ENCODE measurements around the gene SLC6A13. TPM values are rescaled to one million over a fixed set of nuclear protein-coding genes. Genes with fewer than 3 reads are reported as not detected.

SLC6A13 gene
- total RNA-seq, 2 experiments from 2014 or later = 0.68 to 0.69 TPM

DNA sequence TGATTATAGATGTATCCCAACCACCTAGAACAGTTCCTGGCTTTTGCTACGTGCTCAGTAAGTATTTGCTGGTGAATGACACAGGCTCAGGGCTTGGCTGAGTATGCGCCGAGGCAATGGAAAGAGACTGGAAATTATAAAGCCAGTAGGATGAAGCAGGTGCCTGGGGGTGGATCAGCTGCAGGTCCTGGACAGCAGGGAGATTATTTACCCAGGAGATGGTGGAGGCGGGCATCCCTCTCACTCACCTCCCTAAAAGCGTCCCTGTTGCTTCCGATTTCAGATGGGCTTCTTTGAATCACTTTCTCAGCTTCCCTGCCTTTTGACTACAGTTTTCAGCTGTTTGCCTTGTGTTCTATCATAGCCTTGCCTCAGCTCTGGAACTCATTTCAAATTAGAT lies 6.4 kb downstream of the SLC6A13 start:
- ATAC-seq (ENCODE audit: low read depth) = no peak
- POLR2A ChIA-PET = no interaction called here
- no peaks in the 10 kb centered on the region for H3K9me3 Mint-ChIP-seq
- DNase-seq = no peak
- no peak overlapping the region for H3K27ac Mint-ChIP-seq
- H3K4me3 Mint-ChIP-seq = no peak overlapping the region
- H3K36me3 Mint-ChIP-seq = no peaks in the 10 kb centered on the region
- peaks cover 11% of the 10 kb centered on the region for H3K27me3 Mint-ChIP-seq
- H3K4me1 Mint-ChIP-seq = no peaks in the 10 kb centered on the region

DNA sequence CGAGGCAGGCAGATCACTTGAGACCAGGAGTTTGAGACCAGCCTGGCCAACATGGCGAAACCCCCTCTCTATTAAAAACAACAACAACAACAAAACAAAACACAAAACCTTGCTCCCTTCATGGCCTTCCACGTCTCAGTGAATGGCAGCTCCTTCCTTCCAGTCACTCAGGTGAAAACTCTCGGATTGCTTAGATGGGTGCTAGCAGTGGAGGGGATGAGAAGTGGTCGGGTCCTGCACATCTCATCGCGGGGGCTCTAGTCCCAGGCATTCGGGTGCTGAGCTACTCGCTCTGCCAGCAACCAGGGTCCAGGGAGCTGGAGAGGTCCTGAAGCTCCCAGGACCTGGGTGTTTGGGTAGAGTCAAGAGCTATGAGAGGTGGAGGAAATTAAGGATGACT lies 7.7 kb downstream of the SLC6A13 start:
- peaks cover 7% of the 10 kb centered on the region for H3K27me3 Mint-ChIP-seq
- H3K4me3 Mint-ChIP-seq = no peak overlapping the region
- DNase-seq (no peak), ATAC-seq (ENCODE audit: low read depth) (no peak)
- H3K27ac Mint-ChIP-seq = no peak overlapping the region
- H3K36me3 Mint-ChIP-seq = no peaks in the 10 kb centered on the region
- POLR2A ChIA-PET = no interaction called here
- no peaks in the 10 kb centered on the region for H3K9me3 Mint-ChIP-seq
- no peaks in the 10 kb centered on the region for H3K4me1 Mint-ChIP-seq

DNA sequence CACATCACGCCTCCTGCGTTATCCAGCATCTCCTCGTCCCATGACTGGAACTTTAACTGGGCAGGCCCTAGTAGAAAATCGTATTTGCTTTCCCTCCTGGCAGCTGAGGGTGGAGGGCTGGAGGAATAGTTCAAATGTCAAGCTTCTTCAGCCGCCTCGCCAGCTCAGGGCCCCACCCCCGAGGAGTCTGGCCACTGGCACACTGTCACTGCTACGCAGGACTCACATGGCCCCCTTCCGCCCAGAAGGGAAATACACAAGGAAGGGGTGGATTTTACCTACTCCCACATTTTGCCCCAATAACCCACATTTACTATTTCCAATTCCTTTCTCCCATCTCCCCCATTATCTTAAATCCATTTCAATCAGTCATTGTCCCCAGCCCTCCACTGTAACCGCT lies 8.6 kb downstream of the SLC6A13 start:
- H3K4me1 Mint-ChIP-seq = no peaks in the 10 kb centered on the region
- H3K9me3 Mint-ChIP-seq = no peaks in the 10 kb centered on the region
- H3K4me3 Mint-ChIP-seq = no peak overlapping the region
- ATAC-seq (ENCODE audit: low read depth) (no peak), DNase-seq (no peak)
- H3K27ac Mint-ChIP-seq = no peak overlapping the region
- peaks cover 11% of the 10 kb centered on the region for H3K27me3 Mint-ChIP-seq
- H3K36me3 Mint-ChIP-seq = no peaks in the 10 kb centered on the region
- POLR2A ChIA-PET = no interaction called here

DNA sequence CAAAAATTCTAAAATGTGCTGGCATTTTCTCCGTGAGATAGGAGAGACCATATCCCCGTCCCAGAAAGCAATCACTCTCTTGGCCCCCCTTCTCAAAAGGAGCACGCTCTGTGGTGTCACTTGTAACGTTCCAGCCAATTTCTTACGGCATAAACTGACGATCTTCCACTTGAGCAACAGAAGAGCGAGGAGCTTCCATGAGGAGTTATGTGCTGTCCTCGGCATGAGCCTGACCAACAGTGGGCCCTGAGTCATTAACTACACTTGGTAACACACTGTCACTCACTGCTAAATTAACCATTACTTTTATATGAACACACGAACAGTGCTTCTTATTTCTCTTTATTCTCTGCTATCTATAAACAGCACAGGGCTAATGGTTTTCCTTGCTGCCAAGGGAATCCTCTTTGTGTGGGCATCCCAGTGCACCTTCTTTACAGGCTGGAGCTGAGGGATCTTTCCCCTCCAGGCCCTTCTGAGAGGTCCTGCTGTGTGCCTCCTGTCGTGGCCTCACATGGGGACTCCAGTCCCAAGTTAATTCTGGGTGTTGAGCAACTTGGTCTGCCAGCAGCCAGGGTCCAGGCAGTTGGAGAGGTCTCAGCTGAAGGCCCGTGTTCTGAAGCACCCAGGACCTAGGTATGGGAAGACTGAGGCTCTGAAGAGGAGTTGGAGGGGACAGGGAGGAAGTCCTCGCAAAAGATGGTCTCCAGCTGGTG lies 9.4 kb downstream of the SLC6A13 start:
- ATAC-seq (ENCODE audit: low read depth) (no peak), DNase-seq (no peak)
- Mint-ChIP-seq H3K4me1 (no peaks in the 10 kb centered on the region), H3K27ac (no peak overlapping the region), H3K27me3 (peaks cover 13% of the 10 kb centered on the region), H3K9me3 (no peaks in the 10 kb centered on the region), H3K4me3 (no peak overlapping the region), H3K36me3 (no peaks in the 10 kb centered on the region)
- POLR2A ChIA-PET = no interaction called here

DNA sequence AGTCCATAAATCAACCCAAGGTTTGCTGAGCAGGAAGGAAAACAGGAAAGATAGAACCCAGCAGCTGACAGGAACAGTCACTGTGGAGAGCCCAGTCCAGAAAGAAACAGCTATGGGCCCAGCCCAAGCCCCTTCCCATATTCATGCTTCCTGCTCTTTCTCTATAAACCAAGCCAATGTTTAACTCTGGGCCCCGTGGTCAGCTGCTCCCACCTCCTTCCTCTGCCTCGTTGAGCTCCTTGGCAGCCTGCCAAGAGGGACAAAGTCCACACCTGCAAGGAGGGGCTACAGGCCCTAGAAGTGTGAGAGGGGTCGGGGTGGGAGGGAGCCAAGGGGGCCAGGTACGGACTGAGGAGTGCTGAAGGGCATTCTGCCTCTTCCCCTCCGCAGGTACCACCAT lies 10.0 kb downstream of the SLC6A13 start:
- Mint-ChIP-seq H3K27me3 (peaks cover 17% of the 10 kb centered on the region), H3K9me3 (peaks cover 4% of the 10 kb centered on the region)

DNA sequence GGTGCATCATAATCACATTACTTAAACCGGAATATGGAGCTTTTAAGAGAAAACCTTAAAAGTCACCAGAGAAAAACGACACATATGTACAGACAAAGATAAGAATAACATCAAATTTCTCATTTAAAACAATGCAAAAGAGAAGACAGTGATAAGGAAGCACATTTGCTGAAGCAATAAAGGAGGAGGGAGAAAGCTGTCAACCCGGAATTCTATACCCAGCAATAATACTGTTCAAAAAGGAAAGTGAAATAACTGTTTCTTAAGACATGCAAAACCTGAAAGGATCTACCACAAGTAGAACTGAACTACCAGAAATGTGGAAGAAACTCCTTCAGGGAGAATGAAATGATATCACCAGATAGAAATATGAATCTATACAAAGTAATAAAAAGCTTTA lies 15.4 kb downstream of the SLC6A13 start:
- Mint-ChIP-seq H3K9me3 (peaks cover 10% of the 10 kb centered on the region), H3K36me3 (peaks cover 1% of the 10 kb centered on the region), H3K27ac (no peak overlapping the region), H3K27me3 (peaks cover 12% of the 10 kb centered on the region), H3K4me3 (no peak overlapping the region), H3K4me1 (no peaks in the 10 kb centered on the region)
- no peak for DNase-seq
- POLR2A ChIA-PET = no interaction called here
- no peak for ATAC-seq (ENCODE audit: low read depth)

More for the DNA sequence above, 10.0 kb downstream of the SLC6A13 start:
- ATAC-seq (ENCODE audit: low read depth) (no peak), DNase-seq (no peak)
- Mint-ChIP-seq H3K4me3 (no peak overlapping the region), H3K36me3 (no peaks in the 10 kb centered on the region), H3K4me1 (no peaks in the 10 kb centered on the region), H3K27ac (no peak overlapping the region)
- POLR2A ChIA-PET = no interaction called here

DNA sequence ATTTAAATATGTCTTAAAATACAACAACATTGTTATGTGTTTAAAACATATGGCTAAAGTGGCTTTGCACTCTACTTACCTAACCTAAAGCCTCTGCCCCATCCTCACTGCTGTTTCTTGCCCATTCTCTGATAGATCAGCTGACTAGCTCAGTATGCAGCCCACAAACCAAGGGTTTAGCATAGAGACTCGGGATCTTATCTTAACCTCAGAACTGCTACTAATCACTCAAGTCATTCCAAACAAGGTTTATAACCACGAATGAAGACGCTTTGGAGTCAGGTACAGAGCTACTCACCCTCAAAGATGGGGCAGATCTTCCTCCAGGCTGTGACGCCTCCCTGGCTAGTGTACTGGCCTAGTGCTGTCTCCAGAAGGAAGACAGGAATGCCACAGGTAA lies 19.3 kb downstream of the SLC6A13 start:
- Mint-ChIP-seq H3K36me3 (peaks cover 1% of the 10 kb centered on the region), H3K4me1 (no peaks in the 10 kb centered on the region), H3K9me3 (peaks cover 10% of the 10 kb centered on the region), H3K4me3 (no peak overlapping the region), H3K27ac (no peak overlapping the region), H3K27me3 (peaks cover 4% of the 10 kb centered on the region)
- POLR2A ChIA-PET = no interaction called here
- ATAC-seq (ENCODE audit: low read depth) = no peak
- DNase-seq = no peak

DNA sequence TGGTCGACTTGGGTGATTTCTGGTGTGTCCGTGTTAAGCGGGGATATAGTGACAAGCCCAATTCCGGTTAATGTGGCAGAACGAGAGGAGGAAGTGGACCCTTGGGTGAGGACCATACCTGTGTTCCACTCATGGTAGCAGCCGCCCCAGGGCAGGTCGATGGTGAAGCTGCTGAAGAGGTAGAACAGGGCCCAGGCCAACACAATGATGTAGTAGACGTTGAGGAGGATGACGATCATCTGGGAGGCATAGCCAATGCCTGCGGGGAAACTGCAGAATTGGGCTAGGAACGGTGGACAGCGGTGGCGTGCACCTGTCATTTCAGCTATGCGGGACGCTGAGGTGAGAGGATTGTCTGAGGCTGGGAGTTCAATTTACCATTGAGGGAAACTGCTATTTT lies 20.1 kb downstream of the SLC6A13 start:
- Mint-ChIP-seq H3K4me3 (no peak overlapping the region), H3K27ac (no peak overlapping the region), H3K4me1 (no peaks in the 10 kb centered on the region), H3K36me3 (peaks cover 1% of the 10 kb centered on the region), H3K27me3 (no peaks in the 10 kb centered on the region), H3K9me3 (peaks cover 6% of the 10 kb centered on the region)
- DNase-seq (no peak), ATAC-seq (ENCODE audit: low read depth) (no peak)
- POLR2A ChIA-PET = no interaction called here

DNA sequence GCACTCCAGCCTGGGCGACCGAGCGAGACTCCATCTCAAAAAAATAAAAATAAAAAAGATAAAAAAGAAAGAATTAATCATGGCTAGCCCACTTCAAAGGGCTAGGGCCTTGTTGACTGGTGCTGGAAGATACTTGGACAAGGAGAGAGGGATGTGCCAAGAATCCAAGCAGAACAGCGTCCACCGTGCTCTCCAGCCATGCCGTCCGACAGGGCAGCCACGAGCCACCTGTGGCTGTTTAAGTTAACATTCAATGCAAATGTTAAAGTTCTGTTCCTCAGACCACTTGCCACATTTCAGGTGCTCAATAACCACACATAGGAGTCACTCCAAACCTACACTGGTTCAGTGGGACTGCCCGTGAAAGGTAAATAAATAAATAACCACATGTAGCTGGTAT lies 21.4 kb downstream of the SLC6A13 start:
- H3K4me1 Mint-ChIP-seq = no peaks in the 10 kb centered on the region
- peaks cover 6% of the 10 kb centered on the region for H3K9me3 Mint-ChIP-seq
- DNase-seq (no peak), ATAC-seq (ENCODE audit: low read depth) (no peak)
- H3K36me3 Mint-ChIP-seq = no peaks in the 10 kb centered on the region
- H3K27ac Mint-ChIP-seq = no peak overlapping the region
- POLR2A ChIA-PET = no interaction called here
- no peaks in the 10 kb centered on the region for H3K27me3 Mint-ChIP-seq
- no peak overlapping the region for H3K4me3 Mint-ChIP-seq

DNA sequence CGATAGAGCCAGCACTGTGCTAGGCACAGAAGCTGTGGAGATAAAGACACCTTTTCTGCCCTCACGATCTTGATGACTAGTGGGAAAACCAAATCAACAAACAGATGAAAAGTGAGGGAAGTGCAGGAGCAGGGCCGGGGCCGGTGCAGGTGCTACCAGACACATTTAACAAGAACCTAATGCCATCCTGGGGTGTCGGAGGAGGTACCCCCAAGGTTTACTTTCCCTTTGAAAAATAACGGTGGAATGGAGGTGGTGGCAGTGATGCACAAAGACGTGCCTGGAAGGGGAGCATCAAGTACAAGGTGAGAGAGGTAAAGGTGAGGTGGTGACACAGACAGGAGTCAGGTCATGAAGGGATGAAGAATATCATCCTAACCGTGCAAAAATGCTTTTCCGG lies 22.1 kb downstream of the SLC6A13 start:
- no peak overlapping the region for H3K27ac Mint-ChIP-seq
- H3K4me3 Mint-ChIP-seq = no peak overlapping the region
- H3K36me3 Mint-ChIP-seq = no peaks in the 10 kb centered on the region
- no peaks in the 10 kb centered on the region for H3K4me1 Mint-ChIP-seq
- ATAC-seq (ENCODE audit: low read depth) = no peak
- POLR2A ChIA-PET = no interaction called here
- peaks cover 10% of the 10 kb centered on the region for H3K9me3 Mint-ChIP-seq
- DNase-seq = no peak
- H3K27me3 Mint-ChIP-seq = no peaks in the 10 kb centered on the region

DNA sequence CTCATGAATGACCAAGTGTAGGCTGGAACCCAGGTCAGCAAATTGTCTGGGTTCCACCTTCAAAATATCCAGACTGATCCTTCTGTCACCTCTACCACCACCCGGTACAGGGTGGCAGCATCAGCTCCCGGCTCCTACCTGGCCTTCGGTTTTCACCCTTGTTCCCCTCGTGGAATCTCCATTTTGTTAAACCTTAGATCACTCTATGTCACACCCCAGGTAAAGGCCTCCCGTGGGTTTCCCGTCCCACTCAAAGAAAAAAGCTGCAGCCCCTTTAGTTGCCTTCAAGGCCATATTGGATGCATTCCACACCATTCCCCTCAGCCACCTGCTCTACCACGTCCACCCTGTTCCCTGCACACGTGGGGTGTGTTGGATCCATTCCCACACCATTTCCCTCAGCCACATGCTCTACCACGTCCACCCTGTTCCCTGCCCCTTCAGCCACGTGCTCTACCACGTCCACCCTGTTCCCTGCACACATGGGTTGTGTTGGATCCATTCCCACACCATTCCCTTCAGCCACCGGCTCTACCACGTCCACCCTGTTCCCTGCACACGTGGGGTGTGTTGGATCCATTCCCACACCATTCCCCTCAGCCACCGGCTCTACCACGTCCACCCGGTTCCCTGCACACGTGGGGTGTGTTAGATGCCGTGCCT lies 23.8 kb downstream of the SLC6A13 start:
- Mint-ChIP-seq H3K27ac (no peak overlapping the region), H3K27me3 (no peaks in the 10 kb centered on the region), H3K9me3 (peaks cover 10% of the 10 kb centered on the region), H3K4me1 (no peaks in the 10 kb centered on the region), H3K4me3 (no peak overlapping the region), H3K36me3 (no peaks in the 10 kb centered on the region)
- DNase-seq = no peak
- POLR2A ChIA-PET = no interaction called here
- no peak for ATAC-seq (ENCODE audit: low read depth)

DNA sequence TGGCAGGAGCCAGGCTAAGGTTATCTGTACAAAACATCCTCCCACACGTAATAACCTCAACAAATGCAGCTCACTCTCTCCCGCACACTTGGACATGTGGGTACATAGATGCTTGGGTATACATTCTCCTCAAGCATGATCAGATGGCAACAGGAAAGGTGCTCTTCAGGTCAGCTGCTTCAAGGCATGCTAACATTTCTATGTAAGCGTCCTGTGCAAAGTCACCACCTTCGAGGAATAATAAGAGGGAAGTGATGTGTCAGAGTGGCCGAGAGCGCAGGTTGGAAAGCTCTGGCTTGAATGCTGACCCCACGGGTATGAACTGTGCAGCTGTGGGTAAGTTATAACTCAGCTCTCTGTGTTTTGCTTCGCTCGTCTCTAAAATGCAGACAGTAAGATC lies 24.5 kb downstream of the SLC6A13 start:
- Mint-ChIP-seq H3K27ac (no peak overlapping the region), H3K4me1 (no peaks in the 10 kb centered on the region), H3K36me3 (no peaks in the 10 kb centered on the region), H3K27me3 (no peaks in the 10 kb centered on the region), H3K9me3 (peaks cover 10% of the 10 kb centered on the region), H3K4me3 (no peak overlapping the region)
- DNase-seq = no peak
- POLR2A ChIA-PET = no interaction called here
- no peak for ATAC-seq (ENCODE audit: low read depth)

DNA sequence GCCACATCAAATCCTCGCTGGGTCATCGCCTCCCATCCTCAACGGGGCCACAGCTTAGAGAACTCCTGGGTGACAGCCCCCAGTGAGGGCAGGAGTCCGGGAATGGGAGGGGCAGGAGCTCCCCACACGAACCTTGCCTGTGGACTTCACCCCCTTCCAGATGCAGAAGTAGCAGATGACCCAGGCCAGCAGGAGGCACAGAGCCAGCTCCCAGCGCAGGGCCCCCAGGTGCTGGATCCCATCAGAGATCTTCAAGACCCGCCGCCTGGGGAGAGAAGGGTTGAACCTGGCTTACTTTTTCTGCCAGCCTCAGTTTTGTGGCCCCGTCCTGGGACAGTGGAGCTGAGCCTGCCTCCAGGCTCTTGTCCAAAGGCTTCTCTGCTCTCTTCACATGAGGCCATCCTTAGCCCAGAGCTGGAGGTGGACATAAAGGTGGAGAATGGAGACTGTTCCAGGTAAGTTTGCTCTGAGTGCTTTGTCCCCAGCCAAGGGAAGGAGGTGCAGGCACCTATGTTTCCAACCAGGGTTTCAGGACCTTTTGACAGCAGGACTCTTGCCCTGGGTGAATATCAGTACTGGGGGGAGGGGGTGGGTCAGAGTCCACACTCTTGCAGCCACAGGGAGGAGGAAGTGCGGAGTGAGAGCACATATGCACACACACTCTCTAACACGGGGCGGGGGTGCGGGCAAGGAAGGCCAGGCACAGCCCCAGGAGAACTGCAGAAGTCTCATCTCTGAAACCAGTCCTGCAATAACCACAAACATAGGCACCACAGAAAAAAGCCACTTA lies 25.4 kb downstream of the SLC6A13 start:
- ATAC-seq (ENCODE audit: low read depth) = no peak
- Mint-ChIP-seq H3K27me3 (no peaks in the 10 kb centered on the region), H3K36me3 (no peaks in the 10 kb centered on the region), H3K4me1 (no peaks in the 10 kb centered on the region), H3K4me3 (no peak overlapping the region), H3K27ac (no peak overlapping the region), H3K9me3 (peaks cover 10% of the 10 kb centered on the region)
- DNase-seq = no peak
- POLR2A ChIA-PET = no interaction called here

DNA sequence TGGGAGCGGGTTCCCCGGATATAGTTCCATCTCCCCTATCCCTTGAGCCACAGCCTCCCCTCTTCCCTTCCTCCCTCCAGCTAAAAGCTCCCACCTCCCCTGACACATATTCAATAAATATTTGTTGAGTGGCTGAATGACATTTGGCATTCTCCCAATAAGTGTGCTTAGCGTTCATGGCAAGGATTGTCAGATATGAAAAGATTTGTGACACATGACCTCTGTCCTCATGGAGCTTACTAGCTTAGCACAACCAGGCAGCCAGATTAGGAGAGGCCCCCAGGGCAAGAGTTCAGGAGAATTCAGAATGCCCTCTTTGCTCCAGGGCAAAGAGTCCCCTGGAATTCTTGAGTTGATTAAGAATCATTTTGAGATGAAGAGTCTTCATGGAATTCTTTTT lies 26.2 kb downstream of the SLC6A13 start:
- no peak overlapping the region for H3K4me3 Mint-ChIP-seq
- no peaks in the 10 kb centered on the region for H3K27me3 Mint-ChIP-seq
- no peak for DNase-seq
- no peaks in the 10 kb centered on the region for H3K36me3 Mint-ChIP-seq
- H3K9me3 Mint-ChIP-seq = peaks cover 10% of the 10 kb centered on the region
- POLR2A ChIA-PET = no interaction called here
- no peak overlapping the region for H3K27ac Mint-ChIP-seq
- no peak for ATAC-seq (ENCODE audit: low read depth)
- H3K4me1 Mint-ChIP-seq = no peaks in the 10 kb centered on the region

All from activated naive CD8-positive, alpha-beta T cell treated with anti-CD3 and anti-CD28 coated beads, Interleukin-2, amount 10 ng/mL, durations not matched to agents 7 days and 5 days (primary cell).